H1 (cell line): ENCODE results near the gene EVPL. TPM values are rescaled to one million over a fixed set of nuclear protein-coding genes. Genes with fewer than 3 reads are reported as not detected.

Experiments
- FOSL1 ChIP-seq: IDR thresholded peaks from 2 replicates; pipeline ENCODE4 v1.6.1; 2011; ENCODE audit warnings: mild to moderate bottlenecking, low read depth, low read length, moderate library complexity; ENCODE audit not compliant: insufficient read depth
- POU5F1 ChIP-seq: IDR thresholded peaks from 2 replicates; pipeline ENCODE4 v1.6.1; 2011; ENCODE audit warnings: low read depth, mild to moderate bottlenecking, low read length, moderate library complexity
- TAF7 ChIP-seq: optimal IDR thresholded peaks from 2 replicates; pipeline ENCODE3; 2011; ENCODE audit warnings: low read depth, mild to moderate bottlenecking, inconsistent platforms, low read length, moderate library complexity, borderline replicate concordance
- polyA plus RNA-seq, 7 experiments: library from polyadenylated mRNA; depleted of rRNA in 3 of 7; stranded (reverse) in 5 of 7; unstranded in 2 of 7; fragments of >200 nt in 5 of 7; fragments of 200-250 nt in 2 of 7; gene quantifications; 1 replicate in 5 of 7; 2 replicates in 1 of 7; 4 replicates in 1 of 7; pipeline versions ENCODE4 v1.2.1 to v1.2.3, GENCODE V29; 2011 to 2013; ENCODE audit warnings: missing spikeins in 2 of 7, mixed read lengths in 2 of 7
- total RNA-seq: library from RNA; stranded (reverse); fragmentation: NEBNext Ultra II Directional; extraction: Animal tissue kit (Norgen Biotek cat#: 25700); gene quantifications from 2 replicates; pipeline ENCODE4 v1.2.1, GENCODE V29; 2021

The EVPL gene
- total and polyA plus RNA-seq, 2 of the 8 experiments (the other 6 are each of a cell fraction or from before 2014, with no cell fraction given): 0.20 to 0.99 TPM

DNA sequence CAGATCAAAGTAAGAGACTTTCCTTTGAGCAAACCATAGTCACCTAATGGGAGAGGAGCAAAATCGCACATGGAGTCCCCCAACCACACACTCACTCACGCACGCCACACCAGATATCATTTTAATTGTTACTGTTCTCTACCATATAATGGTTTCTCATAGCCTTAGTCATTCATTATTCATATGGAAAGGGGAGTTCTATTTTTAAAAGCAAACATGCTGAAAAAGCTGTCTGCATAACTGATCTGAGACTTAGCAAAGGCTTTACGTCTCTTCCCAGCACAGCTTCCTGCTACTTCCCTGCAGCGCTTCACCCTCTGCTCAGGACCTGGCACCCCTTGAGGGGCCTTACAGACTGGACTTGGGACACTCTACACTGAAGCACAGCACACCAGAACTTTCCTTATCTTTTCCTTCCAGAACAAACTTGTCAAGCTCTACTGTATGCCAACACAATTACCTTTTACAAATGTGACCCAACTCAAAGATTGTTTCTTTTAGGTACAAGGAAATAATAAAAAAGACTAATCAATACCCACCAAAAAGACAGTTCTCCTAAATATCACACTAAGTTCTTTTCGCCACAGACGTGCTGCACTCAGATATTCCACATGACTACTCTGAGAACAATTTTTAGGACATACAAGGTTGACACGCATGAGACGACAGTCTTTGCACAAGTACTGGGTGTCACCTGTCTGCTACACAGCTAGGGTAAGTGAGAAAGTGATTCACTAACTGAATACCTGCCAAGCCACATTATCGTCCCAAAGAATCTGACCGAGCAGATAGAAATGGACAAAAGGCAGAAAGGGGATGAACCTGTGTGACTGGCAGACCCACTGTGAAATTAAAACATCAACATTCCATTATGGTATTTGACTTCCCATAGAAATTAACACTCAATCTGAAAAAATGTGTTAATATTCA lies 23.7 kb upstream of the EVPL start (continued):
- TF ChIP-seq TAF7 (no peak), FOSL1 (no peak), POU5F1 (no peak)
